Motor neuron (in vitro differentiated cells): ENCODE data around the gene EIF1AY. TPM values are rescaled to one million over a fixed set of nuclear protein-coding genes. Genes with fewer than 3 reads are reported as not detected.
A peak's percentile ranks its signal among the peaks of the same experiment; 100 is the strongest.
"Not testable (repeated sequence)": the region's sequence is repeated elsewhere in the genome, so short reads cannot be mapped to it uniquely, and the experiment has no call there.

ENCODE experiments used
- ATAC-seq, 8 experiments: fragments of 200-7000 bp; cut with Tn5 transposase; replicated peaks in 6 of 8; 2 replicates each; pipeline ENCODE4 v1.8.0; 2021; ENCODE audit warnings: mild to moderate bottlenecking in 8 of 8, moderate library complexity in 8 of 8
- H3K27ac ChIP-seq, 2 donors: fragments of 250-450 bp; sonication (Bioruptor Pico); 2 replicates each; pipeline ENCODE4 v1.9.0; 2021; ENCODE audit warnings: antibody characterized with exemption in 2 of 2, mild to moderate bottlenecking in 2 of 2, moderate library complexity in 1 of 2
- H3K4me1 ChIP-seq, 2 donors: fragments of 250-450 bp; sonication (Bioruptor Pico); replicated peaks in 1 of 2; 2 replicates each; pipeline ENCODE4 v1.6.1; 2021; ENCODE audit warnings: antibody characterized with exemption in 2 of 2, mild to moderate bottlenecking in 2 of 2, moderate library complexity in 1 of 2
- H3K4me3 ChIP-seq, 5 donors: fragments of 250-450 bp; sonication (Bioruptor Pico); 2 replicates each; pipeline ENCODE4 v1.9.0; 2021; ENCODE audit warnings: antibody characterized with exemption in 5 of 5, mild to moderate bottlenecking in 5 of 5, moderate library complexity in 4 of 5
- WGBS, 10 experiments: fragments of 450-650 bp; shearing (Covaris generic); methylation state at CpG; one replicate each; pipeline ENCODE4 v1.0.0; 2022; 5-methylcytosine and 5-hydroxymethylcytosine counted together
- in situ Hi-C, 9 experiments: fragments of 400-800 bp; cut with MboI; loops; one replicate each; pipeline ENCODE4 v1.15.0; 2021; ENCODE audit warnings: low sequenced_read_pairs in 9 of 9, low pct_unique_long_range_greater_than_20kb in 2 of 9; ENCODE audit not compliant: unreplicated experiment in 9 of 9
- total RNA-seq, 8 experiments: library from RNA; unstranded; fragments of 300-600 nt; gene quantifications; 2 replicates each; pipeline versions ENCODE4 v1.2.3 to v1.2.4, GENCODE V29; 2022

The EIF1AY gene
- 10 to 100 TPM in 6 of 8 experiments, not detected in 2; 38.1 to 45.8 (median 39.2) TPM for total RNA-seq

DNA sequence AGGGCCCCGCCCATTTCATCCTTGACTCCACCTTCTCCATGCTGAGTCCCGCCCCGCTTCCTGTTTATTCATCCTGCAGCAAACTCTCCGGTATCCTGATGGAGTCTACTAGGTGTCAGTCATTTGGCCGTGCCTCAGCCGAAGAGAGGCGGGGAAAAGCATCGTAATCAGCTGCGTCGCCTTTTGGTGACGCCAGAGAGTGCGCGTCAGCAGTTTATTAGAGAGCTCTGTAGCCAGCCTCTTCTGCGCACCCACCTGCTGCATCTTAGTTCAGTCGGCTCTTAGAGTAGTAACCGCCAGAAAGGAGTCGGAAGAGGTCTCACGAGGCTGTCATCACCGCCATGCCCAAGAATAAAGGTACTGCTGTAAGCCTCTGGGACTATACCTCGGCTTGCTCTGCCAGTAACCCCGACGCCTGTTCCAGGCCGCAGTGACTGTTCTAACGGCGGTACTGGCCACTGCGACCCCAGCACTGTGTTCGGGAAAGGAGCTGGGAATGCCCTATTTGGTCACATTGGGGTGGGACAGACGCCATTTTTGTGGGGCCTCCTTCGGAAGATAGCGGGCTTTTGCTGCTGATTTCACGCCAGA lies at the start of gene EIF1AY:
Gene EIF1AY (plus strand): TSS at position 246 of the 591 bp plus-strand sequence. CDS start 96 bp downstream, at position 342.
- 0% methylated on average over 1 to 5 of the region's 31 CpGs; no CpG with 5 or more reads in 7 of the 10 experiments for WGBS, 10 experiments
- in situ Hi-C loops = no loop called here
- peak in 7 of 8 experiments; percentile 95 to 99 (median 98) for ATAC-seq
- Histone ChIP-seq H3K4me1 (no peaks in the 10 kb centered on the region), H3K27ac (peak within 1 kb of the TSS; percentile 86 to 87), H3K4me3 (peak within 1 kb of the TSS in 3 of 5 donors; percentile 53 to 66 (median 59))

- no peaks in the 10 kb centered on the region for H3K4me1 ChIP-seq
- WGBS, 10 experiments = no CpG with 5 or more reads among the region's 6 CpGs
- no peak overlapping the region for H3K27ac ChIP-seq
- in situ Hi-C loops = no loop called here
- ATAC-seq = no peak
- no peak overlapping the region for H3K4me3 ChIP-seq
Observed at GRCh38 chrY:20528435-20528834, 47.1 kb upstream of the EIF1AY start.

DNA sequence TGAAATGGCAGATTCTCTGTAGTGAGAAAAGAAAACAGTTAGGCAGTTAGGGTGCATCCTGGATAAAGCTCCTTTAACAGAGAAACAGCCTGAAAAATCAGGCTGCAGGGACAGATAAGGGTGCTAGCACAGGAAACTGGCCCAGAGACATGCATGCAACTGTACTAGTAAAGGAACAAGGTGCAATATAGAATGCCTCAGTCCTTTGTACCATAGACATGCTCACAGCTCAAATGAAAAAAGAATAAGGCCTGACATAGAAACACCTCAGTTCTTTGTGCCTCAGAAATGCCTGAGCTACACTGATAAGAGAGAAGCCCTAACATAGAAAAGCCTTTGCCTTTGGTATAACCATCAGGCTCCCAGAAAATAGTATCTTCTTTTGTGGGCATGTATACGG lies 37.4 kb upstream of the EIF1AY start:
- ATAC-seq = no peak
- Histone ChIP-seq H3K27ac (no peak overlapping the region), H3K4me3 (no peak overlapping the region), H3K4me1 (no peaks in the 10 kb centered on the region)
- in situ Hi-C loops = no loop called here
- no CpG with 5 or more reads among the region's 1 CpG for WGBS, 10 experiments

DNA sequence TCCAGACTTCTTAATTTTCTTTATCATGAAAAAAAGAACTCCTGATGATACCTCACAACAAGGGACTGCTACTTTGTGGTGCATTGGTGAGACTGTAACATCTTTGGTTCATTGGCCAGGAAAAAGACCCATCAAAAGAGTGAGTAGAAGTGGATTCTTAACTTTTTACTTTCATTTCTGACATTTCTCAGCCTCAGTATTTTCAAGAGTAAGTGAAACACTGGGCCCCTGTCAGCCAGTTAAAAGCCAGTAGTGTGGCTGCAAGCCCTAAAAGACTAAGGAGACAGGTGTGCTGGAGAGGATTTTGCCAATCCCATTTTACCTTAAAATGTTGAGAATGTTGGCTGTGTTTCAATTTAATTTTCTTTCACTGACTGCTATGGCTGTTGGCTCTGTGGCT lies 36.6 kb upstream of the EIF1AY start:
- Histone ChIP-seq H3K27ac (no peak overlapping the region), H3K4me1 (no peaks in the 10 kb centered on the region), H3K4me3 (no peak overlapping the region)
- no peak for ATAC-seq
- in situ Hi-C loops = no loop called here

- no peak overlapping the region for H3K4me3 ChIP-seq
- H3K27ac ChIP-seq = no peak overlapping the region
- in situ Hi-C loops = no loop called here
- ATAC-seq = no peak
- H3K4me1 ChIP-seq = no peaks in the 10 kb centered on the region
- 0 to 83% (median 0%) methylated on average over 1 of the region's 1 CpG; no CpG with 5 or more reads in 7 of the 10 experiments for WGBS, 10 experiments
Observed at GRCh38 chrY:20544451-20544960, 31.1 kb upstream of the EIF1AY start.

DNA sequence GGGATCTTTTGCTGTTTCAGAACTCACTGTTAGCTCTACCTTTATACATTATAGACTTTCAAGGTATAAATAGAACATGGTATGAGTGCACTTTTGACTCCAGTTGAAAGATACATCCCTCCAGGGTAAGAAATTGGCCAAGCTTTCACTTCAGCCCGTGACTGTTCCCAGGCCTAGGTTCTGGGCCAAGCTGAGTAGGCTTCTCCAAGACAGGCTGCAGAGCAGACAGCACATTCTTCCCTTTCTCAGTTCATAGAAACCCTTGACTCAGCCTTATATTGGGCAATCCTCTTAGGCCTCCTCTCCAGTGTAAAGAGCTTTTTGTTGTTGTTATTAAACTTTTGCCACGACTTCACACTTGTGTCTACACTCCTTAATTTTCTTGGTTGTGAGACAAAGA lies 29.5 kb upstream of the EIF1AY start:
- no peak overlapping the region for H3K4me3 ChIP-seq
- H3K4me1 ChIP-seq = no peaks in the 10 kb centered on the region
- 33% methylated on average over 1 of the region's 2 CpGs; no CpG with 5 or more reads in 9 of the 10 experiments for WGBS, 10 experiments
- no peak overlapping the region for H3K27ac ChIP-seq
- ATAC-seq = no peak
- in situ Hi-C loops = no loop called here

GRCh38 chrY:20549289-20549688 lies 26.3 kb upstream of the EIF1AY start:
- H3K4me3 ChIP-seq = no peak overlapping the region
- H3K27ac ChIP-seq = no peak overlapping the region
- in situ Hi-C loops = no loop called here
- ATAC-seq = no peak
- whole genome bisulfite sequencing, 10 experiments = 100% methylated on average over 1 of the region's 1 CpG; no CpG with 5 or more reads in 9 of the 10 experiments
- no peaks in the 10 kb centered on the region for H3K4me1 ChIP-seq

- Histone ChIP-seq H3K4me3 (no peak overlapping the region), H3K4me1 (no peaks in the 10 kb centered on the region), H3K27ac (no peak overlapping the region)
- in situ Hi-C loops = no loop called here
- WGBS, 10 experiments = no CpG with 5 or more reads among the region's 28 CpGs
- no peak for ATAC-seq
Observed at GRCh38 chrY:20551840-20552239, 23.7 kb upstream of the EIF1AY start.

- ATAC-seq, in situ Hi-C loops: not testable (repeated sequence)
Observed at GRCh38 chrY:20552764-20553323, 22.7 kb upstream of the EIF1AY start.

DNA sequence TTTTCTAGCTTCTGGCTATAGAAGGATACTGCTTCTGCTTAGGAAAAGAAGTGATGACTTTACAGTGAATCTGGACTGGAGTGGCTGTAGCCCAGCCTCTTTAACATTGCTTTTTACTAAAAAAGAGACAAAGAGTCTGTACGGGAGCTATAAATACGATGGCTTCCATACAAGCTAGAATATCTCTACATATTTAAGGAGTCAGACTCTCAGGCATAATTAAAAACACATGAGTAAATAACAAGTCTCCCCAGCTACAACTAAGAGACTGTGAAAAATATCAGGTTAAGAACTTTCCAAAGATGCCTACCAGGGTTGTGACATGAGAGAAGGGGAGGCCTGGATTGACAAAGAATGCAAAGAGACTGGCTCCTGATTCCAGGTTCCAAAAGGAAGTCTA lies 19.8 kb upstream of the EIF1AY start:
- WGBS, 10 experiments = 14% methylated on average over 2 of the region's 2 CpGs; no CpG with 5 or more reads in 9 of the 10 experiments
- H3K4me3 ChIP-seq = no peak overlapping the region
- H3K27ac ChIP-seq = no peak overlapping the region
- peak in 2 of 8 experiments; percentile 54 to 92 for ATAC-seq
- in situ Hi-C loops = no loop called here
- no peaks in the 10 kb centered on the region for H3K4me1 ChIP-seq

More at GRCh38 chrY:20552764-20553323, 22.7 kb upstream of the EIF1AY start:
- not testable (repeated sequence) for H3K4me3 ChIP-seq, H3K27ac ChIP-seq, H3K4me1 ChIP-seq
- WGBS, 10 experiments = 80% methylated on average over 1 of the region's 10 CpGs; no CpG with 5 or more reads in 9 of the 10 experiments

DNA sequence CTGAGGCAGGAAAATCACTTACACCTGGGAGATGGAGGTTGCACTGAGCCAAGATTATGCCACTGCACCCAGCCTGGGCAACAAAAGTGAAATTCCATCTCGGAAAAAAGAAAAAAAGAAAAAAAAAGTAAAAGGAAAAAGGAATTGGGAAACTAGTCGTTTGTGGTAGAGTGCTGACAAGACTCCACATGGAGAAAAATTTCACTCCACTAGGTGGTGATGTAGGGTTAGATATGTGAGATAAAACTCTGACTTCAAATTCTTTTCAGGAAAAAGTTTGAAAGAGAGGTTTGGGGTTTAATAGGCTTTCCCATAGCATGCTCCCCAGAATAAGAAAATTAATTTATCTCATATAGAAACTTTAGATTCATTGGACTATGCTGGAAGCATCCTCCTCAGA lies 16.9 kb upstream of the EIF1AY start:
- H3K4me3 ChIP-seq = no peak overlapping the region
- no peak overlapping the region for H3K27ac ChIP-seq
- in situ Hi-C loops = no loop called here
- H3K4me1 ChIP-seq = no peaks in the 10 kb centered on the region
- peak in 2 of 8 experiments; percentile 26 to 41 for ATAC-seq
- 33 to 42% methylated on average over 1 to 2 of the region's 2 CpGs; no CpG with 5 or more reads in 8 of the 10 experiments for WGBS, 10 experiments

DNA sequence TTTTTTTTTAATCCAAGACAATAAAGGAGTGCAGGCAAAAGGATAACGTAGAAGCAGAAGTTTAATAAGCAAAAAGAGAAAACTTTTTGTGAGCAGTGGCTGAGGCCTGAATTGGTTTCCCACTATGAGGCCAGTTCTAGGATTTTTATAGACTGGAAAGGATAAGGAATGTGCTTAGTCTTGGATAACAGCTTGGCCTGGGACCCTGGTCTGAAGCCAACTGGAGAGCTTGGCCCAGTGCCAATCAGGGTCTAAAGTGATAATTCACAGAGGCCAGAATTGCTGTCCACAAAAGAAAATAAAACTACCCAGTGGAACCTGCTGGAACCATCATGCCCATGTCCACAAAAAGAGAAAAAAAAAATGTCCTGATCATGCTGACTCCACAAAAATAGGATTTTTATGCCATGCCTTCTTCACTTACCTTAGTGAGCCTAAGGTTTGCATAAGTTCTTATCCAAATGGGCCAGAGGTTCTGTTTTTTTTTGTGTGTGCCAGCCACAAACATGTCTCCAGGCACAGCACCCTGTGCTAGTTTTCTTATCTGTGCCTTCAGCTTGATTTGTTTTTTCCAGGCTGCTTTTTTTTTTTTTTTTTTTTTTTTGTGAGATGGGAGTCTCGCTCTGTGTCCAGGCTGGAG lies 15.6 kb upstream of the EIF1AY start:
- in situ Hi-C loops = no loop called here
- no peak overlapping the region for H3K4me3 ChIP-seq
- ATAC-seq = peak in 1 of 8 experiments; percentile 54
- no peak overlapping the region for H3K27ac ChIP-seq
- no peaks in the 10 kb centered on the region for H3K4me1 ChIP-seq
- WGBS, 10 experiments = no CpG with 5 or more reads among the region's 2 CpGs

GRCh38 chrY:20571306-20571705 lies 4.3 kb upstream of the EIF1AY start:
- no peak overlapping the region for H3K27ac ChIP-seq
- WGBS, 10 experiments = 60 to 100% (median 95%) methylated on average over 1 to 3 of the region's 3 CpGs; no CpG with 5 or more reads in 5 of the 10 experiments
- no peak for ATAC-seq
- no peaks in the 10 kb centered on the region for H3K4me1 ChIP-seq
- in situ Hi-C loops = no loop called here
- H3K4me3 ChIP-seq = no peak overlapping the region
